Breast epithelium (tissue), 4 donors: ENCODE measurements around the gene COL5A1. TPM values are rescaled to one million over a fixed set of nuclear protein-coding genes. Genes with fewer than 3 reads are reported as not detected.

Source experiments
- DNase-seq, 2 donors: peaks; one replicate each; pipeline ENCODE4 v3.0.0-alpha.2; 2019; ENCODE audit warnings: low spot score in 2 of 2
- H3K27ac ChIP-seq, 2 donors: fragments of 200-600 bp; sonication (generic) in 1 of 2; one replicate each; pipeline ENCODE4 v1.5.1; 2016 to 2019; ENCODE audit warnings: mild to moderate bottlenecking in 1 of 2
- H3K27me3 ChIP-seq, 2 donors: fragments of 200-600 bp; sonication (generic) in 1 of 2; one replicate each; pipeline versions ENCODE4 v1.5.1 to v1.6.0; 2017 to 2019; ENCODE audit warnings: control low read depth in 1 of 2, mild to moderate bottlenecking in 1 of 2
- H3K36me3 ChIP-seq: fragments of 200-600 bp; one replicate; pipeline ENCODE4 v1.5.1; 2019
- H3K4me1 ChIP-seq, 2 donors: fragments of 200-600 bp; sonication (generic); one replicate each; pipeline ENCODE4 v1.5.1; 2016 to 2019; ENCODE audit warnings: control low read depth in 1 of 2
- H3K4me3 ChIP-seq, 3 donors: fragments of 200-600 bp; sonication (generic); 1 replicate in 2 of 3; 2 replicates in 1 of 3; pipeline ENCODE4 v1.5.1; 2016 to 2019; ENCODE audit warnings: mild to moderate bottlenecking in 3 of 3, moderate library complexity in 2 of 3
- H3K9me3 ChIP-seq, 2 donors: fragments of 200-600 bp; sonication (generic) in 1 of 2; one replicate each; pipeline ENCODE4 v1.5.1; 2016 to 2019; ENCODE audit warnings: control low read depth in 1 of 2
- CTCF ChIP-seq, 3 donors: fragments of 450-650 bp; IDR thresholded peaks; one replicate each; pipeline ENCODE4 v1.5.1; 2016 to 2017; ENCODE audit warnings: antibody characterized with exemption in 3 of 3, mild to moderate bottlenecking in 3 of 3, moderate library complexity in 3 of 3
- POLR2A ChIP-seq: fragments of 450-650 bp; IDR thresholded peaks from one replicate; pipeline ENCODE4 v1.6.1; 2016; ENCODE audit warnings: antibody characterized with exemption, mild to moderate bottlenecking, moderate library complexity
- POLR2AphosphoS5 ChIP-seq, 3 donors: sonication (generic); formaldehyde crosslinking; IDR thresholded peaks; one replicate each; pipeline ENCODE4 v1.6.1; 2017; ENCODE audit warnings: antibody characterized with exemption in 3 of 3
- intact Hi-C: fragments of 100-400 bp; cut with DNase I; formaldehyde crosslinking; loops from one replicate; pipeline ENCODE4 v1.15.1; 2023; ENCODE audit warnings: low total_unique reads
- total RNA-seq, 3 donors: library from RNA; depleted of rRNA; stranded (reverse); fragments of >200 nt; gene quantifications; one replicate each; pipeline ENCODE4 v1.1.0, GENCODE V29; 2016

COL5A1 gene
- total RNA-seq, 3 donors from 2014 or later: 12.1 to 17.0 (median 15.4) TPM

GRCh38 chr9:134844821-134845220, 203.2 kb downstream of the COL5A1 start:
- Histone ChIP-seq H3K9me3 (no peaks in the 10 kb centered on the region), H3K27ac (no peak overlapping the region), H3K36me3 (no peaks in the 10 kb centered on the region), H3K4me1 (no peaks in the 10 kb centered on the region), H3K27me3 (no peaks in the 10 kb centered on the region), H3K4me3 (no peak overlapping the region)
- TF ChIP-seq POLR2A: no peak
- TF ChIP-seq POLR2AphosphoS5 (IDR thresholded peaks at IDR 0.05): no peak
- no peak for TF ChIP-seq CTCF (IDR thresholded peaks at IDR 0.05)
- intact Hi-C loops: no loop called here
- no peak for DNase-seq

DNA sequence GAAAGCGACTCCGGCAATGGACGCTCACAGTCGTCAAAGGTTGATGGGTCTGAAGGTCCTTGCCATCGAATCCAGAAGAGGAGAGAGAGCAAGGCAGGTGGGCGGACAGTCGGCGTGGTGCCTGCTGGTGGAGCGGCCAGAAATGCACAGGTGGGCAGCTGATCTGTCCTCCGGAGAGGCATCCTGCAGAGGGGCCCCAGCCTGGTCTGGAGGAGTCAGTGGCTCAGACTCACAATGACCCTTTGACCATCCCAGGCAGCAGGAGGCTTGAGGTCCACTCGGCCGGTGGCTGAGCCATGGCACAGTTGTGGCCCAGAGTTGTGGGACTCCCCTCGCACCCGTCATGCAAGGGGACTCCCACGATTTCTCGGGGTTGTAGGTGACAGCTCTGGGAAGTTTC, 204.6 kb downstream of the COL5A1 start:
- no peaks in the 10 kb centered on the region for H3K27me3 ChIP-seq
- H3K36me3 ChIP-seq: no peaks in the 10 kb centered on the region
- H3K4me3 ChIP-seq: no peak overlapping the region
- H3K4me1 ChIP-seq: no peaks in the 10 kb centered on the region
- H3K9me3 ChIP-seq: no peaks in the 10 kb centered on the region
- intact Hi-C loops: no loop called here
- no peak for DNase-seq
- TF ChIP-seq POLR2AphosphoS5 (IDR thresholded peaks at IDR 0.05) (no peak), CTCF (IDR thresholded peaks at IDR 0.05) (no peak), POLR2A (no peak)
- no peak overlapping the region for H3K27ac ChIP-seq

DNA sequence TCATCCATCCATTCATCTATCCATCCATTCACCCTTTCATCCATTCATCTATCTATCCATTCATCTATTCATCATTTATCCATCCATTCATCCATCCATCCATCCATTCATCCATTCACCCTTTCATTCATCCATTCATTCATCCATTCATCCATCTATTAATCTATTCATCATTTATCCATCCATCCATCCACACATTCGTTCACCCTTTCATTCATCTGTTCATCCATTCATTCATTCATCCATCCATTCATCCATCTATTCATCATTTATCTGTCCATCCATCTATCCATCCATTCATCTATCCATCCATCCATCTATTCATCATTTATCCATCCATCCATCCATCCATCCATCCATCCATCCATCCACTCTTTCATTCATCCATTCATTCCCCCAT, 205.1 kb downstream of the COL5A1 start:
- H3K36me3 ChIP-seq: no peaks in the 10 kb centered on the region
- no peak overlapping the region for H3K4me3 ChIP-seq
- TF ChIP-seq POLR2AphosphoS5 (IDR thresholded peaks at IDR 0.05): no peak
- no peak for TF ChIP-seq CTCF (IDR thresholded peaks at IDR 0.05)
- TF ChIP-seq POLR2A: no peak
- no peaks in the 10 kb centered on the region for H3K9me3 ChIP-seq
- no peak overlapping the region for H3K27ac ChIP-seq
- intact Hi-C loops: no loop called here
- no peaks in the 10 kb centered on the region for H3K4me1 ChIP-seq
- no peaks in the 10 kb centered on the region for H3K27me3 ChIP-seq
- DNase-seq: no peak

- no peak overlapping the region for H3K4me3 ChIP-seq
- no peaks in the 10 kb centered on the region for H3K9me3 ChIP-seq
- TF ChIP-seq POLR2A (no peak), CTCF (IDR thresholded peaks at IDR 0.05) (no peak), POLR2AphosphoS5 (IDR thresholded peaks at IDR 0.05) (no peak)
- DNase-seq: no peak
- H3K4me1 ChIP-seq: no peaks in the 10 kb centered on the region
- H3K27ac ChIP-seq: no peak overlapping the region
- no peaks in the 10 kb centered on the region for H3K36me3 ChIP-seq
- intact Hi-C loops: no loop called here
- no peaks in the 10 kb centered on the region for H3K27me3 ChIP-seq
These were observed 205.5 kb downstream of the COL5A1 start for GRCh38 chr9:134847138-134847537.

DNA sequence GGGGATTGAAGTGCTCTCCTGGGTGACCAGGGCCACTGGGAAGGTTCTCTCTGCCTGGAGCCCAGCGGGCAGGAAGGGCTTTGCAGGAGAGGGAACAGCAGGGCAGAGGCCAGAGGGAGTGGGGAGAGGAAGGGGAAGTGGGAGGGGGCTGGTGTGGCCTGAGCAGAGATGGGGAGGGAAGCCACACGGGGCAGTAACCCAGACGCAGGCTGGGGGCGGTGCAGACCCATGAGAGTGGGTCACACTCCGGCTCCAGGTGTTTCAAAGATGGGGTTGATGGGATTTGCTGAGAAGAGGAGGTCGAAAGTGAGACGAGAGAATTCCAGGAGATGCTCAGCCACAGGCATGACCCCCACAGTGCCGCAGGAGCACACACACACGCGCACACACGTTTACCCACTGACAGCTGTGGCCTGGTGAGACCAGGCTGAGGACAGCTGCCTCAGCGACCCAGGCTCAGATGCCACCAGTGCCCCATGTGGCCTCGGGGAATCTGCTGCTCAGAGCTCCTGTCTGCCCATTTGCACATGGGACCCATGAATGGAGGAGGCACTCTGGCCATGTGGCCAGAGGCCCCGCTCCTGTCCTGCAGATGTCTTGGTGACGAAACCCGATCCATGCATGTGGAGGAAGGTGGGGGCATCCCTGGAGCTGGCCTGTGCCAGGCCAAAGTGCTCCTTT, 206.3 kb downstream of the COL5A1 start:
- no peaks in the 10 kb centered on the region for H3K4me1 ChIP-seq
- TF ChIP-seq CTCF (IDR thresholded peaks at IDR 0.05) (no peak), POLR2AphosphoS5 (IDR thresholded peaks at IDR 0.05) (no peak)
- H3K9me3 ChIP-seq: no peaks in the 10 kb centered on the region
- no peak overlapping the region for H3K4me3 ChIP-seq
- H3K36me3 ChIP-seq: no peaks in the 10 kb centered on the region
- intact Hi-C loops: no loop called here
- no peak overlapping the region for H3K27ac ChIP-seq
- DNase-seq: no peak
- H3K27me3 ChIP-seq: no peaks in the 10 kb centered on the region
